Mesendoderm (in vitro differentiated cells): Measurements from ENCODE around the gene HSPB8. TPM values are rescaled to one million over a fixed set of nuclear protein-coding genes. Genes with fewer than 3 reads are reported as not detected.

ENCODE experiments used
- DNase-seq: peaks from one replicate; pipeline ENCODE4 v3.0.0; 2013
- H2AK5ac ChIP-seq: 2 replicates; pipeline ENCODE4 v1.6.1; 2013; ENCODE audit warnings: low read length, inconsistent platforms
- H2BK120ac ChIP-seq: 2 replicates; pipeline ENCODE4 v1.6.1; 2013; ENCODE audit warnings: low read depth, mild to moderate bottlenecking, low read length, moderate library complexity, mixed read lengths
- H2BK15ac ChIP-seq: replicated peaks from 2 replicates; pipeline ENCODE4 v1.6.1; 2013; ENCODE audit warnings: low read depth, mild to moderate bottlenecking, moderate library complexity
- H2BK5ac ChIP-seq: 2 replicates; pipeline ENCODE4 v1.6.1; 2013; ENCODE audit warnings: low read length, inconsistent platforms
- H3K18ac ChIP-seq: 2 replicates; pipeline ENCODE4 v1.6.1; 2013; ENCODE audit warnings: mild to moderate bottlenecking, low read length, mixed read lengths
- H3K23ac ChIP-seq: one replicate; pipeline ENCODE4 v1.6.1; 2013; ENCODE audit warnings: low read length
- H3K27ac ChIP-seq: 2 replicates; pipeline ENCODE4 v1.5.1; 2013; ENCODE audit warnings: low read depth, mild to moderate bottlenecking, inconsistent platforms, low read length, moderate library complexity
- H3K27me3 ChIP-seq: 2 replicates; pipeline ENCODE4 v1.6.1; 2013; ENCODE audit warnings: low read length, control low read depth, mild to moderate bottlenecking, inconsistent platforms; ENCODE audit not compliant: insufficient read depth, poor library complexity
- H3K36me3 ChIP-seq: 2 replicates; pipeline ENCODE4 v1.6.1; 2013; ENCODE audit warnings: low read length, inconsistent platforms; ENCODE audit not compliant: control insufficient read depth, insufficient read depth
- H3K4ac ChIP-seq: one replicate; pipeline ENCODE4 v1.6.1; 2013; ENCODE audit warnings: low read depth, mild to moderate bottlenecking, low read length, moderate library complexity
- H3K4me1 ChIP-seq: 2 replicates; pipeline ENCODE4 v1.6.1; 2013; ENCODE audit warnings: low read depth, low read length, inconsistent platforms; ENCODE audit not compliant: control insufficient read depth
- H3K4me2 ChIP-seq: 2 replicates; pipeline ENCODE4 v1.6.1; 2013; ENCODE audit warnings: low read length
- H3K4me3 ChIP-seq: 2 replicates; pipeline ENCODE4 v1.5.1; 2013; ENCODE audit warnings: mild to moderate bottlenecking, low read length
- H3K56ac ChIP-seq: one replicate; pipeline ENCODE4 v1.6.1; 2013; ENCODE audit warnings: low read length
- H3K79me1 ChIP-seq: 2 replicates; pipeline ENCODE4 v1.6.1; 2013; ENCODE audit warnings: low read length, inconsistent platforms
- H3K79me2 ChIP-seq: 2 replicates; pipeline ENCODE4 v1.6.1; 2013; ENCODE audit warnings: mild to moderate bottlenecking, low read length; ENCODE audit not compliant: control insufficient read depth, insufficient read depth
- H3K9ac ChIP-seq: 2 replicates; pipeline ENCODE4 v1.6.1; 2013; ENCODE audit warnings: low read length, inconsistent platforms
- H4K5ac ChIP-seq: one replicate; pipeline ENCODE4 v1.6.1; 2013; ENCODE audit warnings: low read length
- H4K8ac ChIP-seq: one replicate; pipeline ENCODE4 v1.6.1; 2013; ENCODE audit warnings: low read depth, mild to moderate bottlenecking, control low read depth, low read length, moderate library complexity
- WGBS: extraction: QIAGEN DNeasy Blood & Tissue Kit; methylation state at CpG from one replicate; pipeline ENCODE4 v1.1.7; 2013; ENCODE audit warnings: low lambda C conversion rate, missing lambda C conversion rate; ENCODE audit not compliant: insufficient coverage; ENCODE audit errors: extremely low coverage; 5-methylcytosine and 5-hydroxymethylcytosine counted together
- polyA plus RNA-seq, 2 experiments: library from polyadenylated mRNA; stranded (reverse); fragments of 200-250 nt; gene quantifications; one replicate each; pipeline ENCODE4 v1.2.3, GENCODE V29; 2013

The HSPB8 gene
- polyA plus RNA-seq (2013, experiment 1 of 2) = 13.5 TPM
- polyA plus RNA-seq (2013, experiment 2 of 2) = 14.3 TPM

DNA sequence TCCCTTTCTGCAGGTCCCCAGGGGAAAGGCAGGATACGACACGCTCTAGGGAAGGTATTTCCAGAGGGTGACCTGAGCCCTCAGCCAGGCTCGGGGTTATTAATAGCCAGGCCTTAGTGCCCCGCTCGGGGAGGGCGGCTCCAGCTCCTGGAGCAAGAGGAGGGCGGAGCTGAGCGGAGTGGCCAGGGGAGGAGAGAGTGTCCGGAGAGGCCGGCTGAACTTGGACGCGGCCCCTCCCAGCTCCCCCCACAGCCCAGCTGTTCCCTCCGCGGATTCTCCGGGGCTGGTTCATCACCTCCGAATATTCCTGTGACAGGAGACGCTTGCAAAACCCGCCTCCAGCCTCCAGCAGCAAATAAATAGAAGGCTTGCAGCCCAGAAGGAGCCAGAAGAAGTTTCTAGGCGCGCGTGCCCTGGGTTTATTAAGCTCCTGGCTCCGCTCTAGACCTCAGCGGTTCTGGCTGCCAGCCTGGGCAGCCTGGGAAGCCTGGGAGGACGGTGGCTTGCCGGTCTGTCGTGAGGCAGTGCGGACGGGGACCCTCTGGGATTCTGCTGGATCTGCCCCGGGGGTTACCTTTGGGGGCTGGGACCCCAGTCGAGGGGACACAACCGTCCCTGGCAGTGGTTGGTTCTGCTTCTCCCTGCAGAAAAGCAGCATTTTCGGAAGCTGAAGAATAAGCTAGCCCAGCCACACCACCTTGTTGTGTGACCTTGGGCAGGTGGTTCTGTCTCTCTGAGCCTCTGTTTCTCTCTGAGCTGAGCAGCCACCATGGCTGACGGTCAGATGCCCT, at the start of gene HSPB8:
Gene HSPB8, plus strand, starts transcription at position 388 of the 791 bp plus-strand sequence. Its CDS starts 382 bp downstream, at position 770.
- H2BK15ac ChIP-seq = no peak within 1 kb of the TSS
- no CpG with 5 or more reads among the region's 33 CpGs for WGBS

GRCh38 chr12:119129827-119130434, 48.8 kb upstream of the HSPB8 start:
- H4K8ac ChIP-seq = no peak overlapping the region
- no peaks in the 10 kb centered on the region for H3K4me1 ChIP-seq
- no peaks in the 10 kb centered on the region for H3K79me2 ChIP-seq
- H2AK5ac ChIP-seq = no peak overlapping the region
- no peak overlapping the region for H2BK120ac ChIP-seq
- 100% methylated on average over 3 of the region's 3 CpGs for WGBS
- H3K9ac ChIP-seq = no peak overlapping the region
- H3K56ac ChIP-seq = no peak overlapping the region
- no peak overlapping the region for H3K23ac ChIP-seq
- no peak overlapping the region for H2BK5ac ChIP-seq
- no peak overlapping the region for H3K4me2 ChIP-seq
- DNase-seq = no peak
- no peaks in the 10 kb centered on the region for H3K79me1 ChIP-seq
- H3K18ac ChIP-seq = no peak overlapping the region
- H3K4me3 ChIP-seq = no peak overlapping the region
- H3K36me3 ChIP-seq = no peaks in the 10 kb centered on the region
- H3K27me3 ChIP-seq = no peaks in the 10 kb centered on the region
- no peak overlapping the region for H3K4ac ChIP-seq
- no peak overlapping the region for H2BK15ac ChIP-seq
- H3K27ac ChIP-seq = no peak overlapping the region
- H4K5ac ChIP-seq = no peak overlapping the region

More for the DNA sequence above, at the start of gene HSPB8:
- Histone ChIP-seq H3K36me3 (no peaks in the 10 kb centered on the region), H2BK5ac (peak within 1 kb of the TSS; percentile 47), H3K79me2 (peaks cover 10% of the 10 kb centered on the region), H3K4me2 (peak within 1 kb of the TSS; percentile 56), H3K79me1 (peaks cover 7% of the 10 kb centered on the region), H3K56ac (peak within 1 kb of the TSS; percentile 85), H3K23ac (peak within 1 kb of the TSS; percentile 59), H2BK120ac (no peak within 1 kb of the TSS), H3K4ac (peak within 1 kb of the TSS; percentile 45), H3K9ac (peak within 1 kb of the TSS; percentile 74), H3K27ac (peak within 1 kb of the TSS; percentile 92), H3K4me1 (peaks cover 19% of the 10 kb centered on the region), H4K5ac (peak within 1 kb of the TSS; percentile 6), H3K27me3 (no peaks in the 10 kb centered on the region), H4K8ac (no peak within 1 kb of the TSS), H3K18ac (peak within 1 kb of the TSS; percentile 91), H2AK5ac (peak within 1 kb of the TSS; percentile 12), H3K4me3 (no peak within 1 kb of the TSS)
- peak; percentile 94 for DNase-seq

- H2BK5ac ChIP-seq = no peak overlapping the region
- H2BK120ac ChIP-seq = no peak overlapping the region
- no peak overlapping the region for H3K56ac ChIP-seq
- no peak overlapping the region for H4K5ac ChIP-seq
- H3K79me2 ChIP-seq = no peaks in the 10 kb centered on the region
- H3K4me2 ChIP-seq = no peak overlapping the region
- no peak overlapping the region for H2AK5ac ChIP-seq
- no peaks in the 10 kb centered on the region for H3K36me3 ChIP-seq
- no peak overlapping the region for H3K9ac ChIP-seq
- no peaks in the 10 kb centered on the region for H3K27me3 ChIP-seq
- no peak overlapping the region for H3K23ac ChIP-seq
- no peak for DNase-seq
- H3K4ac ChIP-seq = no peak overlapping the region
- no CpG with 5 or more reads among the region's 10 CpGs for WGBS
- H3K18ac ChIP-seq = no peak overlapping the region
- H2BK15ac ChIP-seq = no peak overlapping the region
- H3K79me1 ChIP-seq = no peaks in the 10 kb centered on the region
- no peak overlapping the region for H4K8ac ChIP-seq
- no peak overlapping the region for H3K27ac ChIP-seq
- no peaks in the 10 kb centered on the region for H3K4me1 ChIP-seq
- no peak overlapping the region for H3K4me3 ChIP-seq
Observed at GRCh38 chr12:119130523-119130922, 48.2 kb upstream of the HSPB8 start.

GRCh38 chr12:119134284-119135072, 44.3 kb upstream of the HSPB8 start:
- no peaks in the 10 kb centered on the region for H3K36me3 ChIP-seq
- H3K79me2 ChIP-seq = no peaks in the 10 kb centered on the region
- H2BK120ac ChIP-seq = no peak overlapping the region
- H3K9ac ChIP-seq = no peak overlapping the region
- H3K4me2 ChIP-seq = no peak overlapping the region
- no peak overlapping the region for H2BK5ac ChIP-seq
- no peak overlapping the region for H3K56ac ChIP-seq
- no peaks in the 10 kb centered on the region for H3K79me1 ChIP-seq
- no peaks in the 10 kb centered on the region for H3K27me3 ChIP-seq
- H3K23ac ChIP-seq = no peak overlapping the region
- H4K8ac ChIP-seq = no peak overlapping the region
- H3K27ac ChIP-seq = no peak overlapping the region
- DNase-seq = no peak
- H3K4me1 ChIP-seq = no peaks in the 10 kb centered on the region
- no peak overlapping the region for H3K4ac ChIP-seq
- no CpG with 5 or more reads among the region's 3 CpGs for WGBS
- H3K18ac ChIP-seq = no peak overlapping the region
- H3K4me3 ChIP-seq = no peak overlapping the region
- H2BK15ac ChIP-seq = no peak overlapping the region
- H2AK5ac ChIP-seq = no peak overlapping the region
- H4K5ac ChIP-seq = no peak overlapping the region

DNA sequence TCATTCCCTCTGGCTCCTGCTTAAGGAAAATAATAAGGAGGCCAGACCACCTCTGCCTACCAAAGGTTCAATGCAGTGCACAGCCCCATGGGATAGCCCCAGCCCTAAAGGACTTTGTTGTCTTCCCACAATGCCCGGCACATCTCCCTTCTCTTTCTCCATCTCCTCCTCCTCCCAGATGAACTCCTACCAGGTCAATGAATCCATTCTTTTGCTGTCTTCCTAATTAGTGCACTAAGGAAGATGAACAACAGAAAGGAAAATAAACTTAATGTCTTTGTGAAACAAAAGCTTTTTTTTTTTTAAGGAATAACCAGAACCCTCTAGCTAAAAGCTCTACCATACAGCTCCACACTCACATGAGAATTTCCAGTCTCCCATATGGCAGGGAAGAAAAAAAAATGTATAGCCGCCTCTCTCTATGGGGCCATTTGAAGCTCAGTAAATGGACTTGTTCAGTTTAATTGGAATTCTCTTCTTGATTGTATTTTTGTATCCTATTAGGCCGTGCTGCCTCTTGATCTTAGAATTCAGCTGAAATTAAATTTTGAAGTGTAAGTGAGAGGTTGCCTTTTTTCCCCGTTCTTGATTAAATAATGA, 41.8 kb upstream of the HSPB8 start:
- no peak overlapping the region for H3K18ac ChIP-seq
- H4K5ac ChIP-seq = no peak overlapping the region
- H3K4me3 ChIP-seq = no peak overlapping the region
- H3K4ac ChIP-seq = no peak overlapping the region
- H3K27ac ChIP-seq = no peak overlapping the region
- no peak overlapping the region for H4K8ac ChIP-seq
- no peaks in the 10 kb centered on the region for H3K79me1 ChIP-seq
- no peaks in the 10 kb centered on the region for H3K4me1 ChIP-seq
- no peak overlapping the region for H3K56ac ChIP-seq
- H3K27me3 ChIP-seq = no peaks in the 10 kb centered on the region
- H2BK120ac ChIP-seq = no peak overlapping the region
- H3K9ac ChIP-seq = no peak overlapping the region
- H3K36me3 ChIP-seq = no peaks in the 10 kb centered on the region
- no peak overlapping the region for H2BK15ac ChIP-seq
- no peak for DNase-seq
- no CpG with 5 or more reads among the region's 4 CpGs for WGBS
- no peak overlapping the region for H3K4me2 ChIP-seq
- no peaks in the 10 kb centered on the region for H3K79me2 ChIP-seq
- no peak overlapping the region for H2AK5ac ChIP-seq
- no peak overlapping the region for H3K23ac ChIP-seq
- no peak overlapping the region for H2BK5ac ChIP-seq
